Subcutaneous adipose tissue (tissue), 4 donors: Measurements from ENCODE around the gene PRKD2. TPM values are rescaled to one million over a fixed set of nuclear protein-coding genes. Genes with fewer than 3 reads are reported as not detected.

Experiments used
- total RNA-seq, 4 donors: library from RNA; depleted of rRNA; stranded (reverse); fragments of >200 nt; gene quantifications; one replicate each; pipeline ENCODE4 v1.1.0, GENCODE V29; 2016
- TF ChIP-seq, protein P1 (sequence below): fragments of 450-650 bp; IDR thresholded peaks from one replicate; pipeline ENCODE4 v1.5.1; 2016; ENCODE audit warnings: low read depth, mild to moderate bottlenecking, control low read depth, antibody characterized with exemption, moderate library complexity

PRKD2 gene
- total RNA-seq, 4 donors from 2014 or later, result 14.5 to 50.9 (median 25.0) TPM

GRCh38 chr19:46737298-46737654 lies 20.4 kb upstream of the PRKD2 start:
- TF ChIP-seq, protein P1, sequence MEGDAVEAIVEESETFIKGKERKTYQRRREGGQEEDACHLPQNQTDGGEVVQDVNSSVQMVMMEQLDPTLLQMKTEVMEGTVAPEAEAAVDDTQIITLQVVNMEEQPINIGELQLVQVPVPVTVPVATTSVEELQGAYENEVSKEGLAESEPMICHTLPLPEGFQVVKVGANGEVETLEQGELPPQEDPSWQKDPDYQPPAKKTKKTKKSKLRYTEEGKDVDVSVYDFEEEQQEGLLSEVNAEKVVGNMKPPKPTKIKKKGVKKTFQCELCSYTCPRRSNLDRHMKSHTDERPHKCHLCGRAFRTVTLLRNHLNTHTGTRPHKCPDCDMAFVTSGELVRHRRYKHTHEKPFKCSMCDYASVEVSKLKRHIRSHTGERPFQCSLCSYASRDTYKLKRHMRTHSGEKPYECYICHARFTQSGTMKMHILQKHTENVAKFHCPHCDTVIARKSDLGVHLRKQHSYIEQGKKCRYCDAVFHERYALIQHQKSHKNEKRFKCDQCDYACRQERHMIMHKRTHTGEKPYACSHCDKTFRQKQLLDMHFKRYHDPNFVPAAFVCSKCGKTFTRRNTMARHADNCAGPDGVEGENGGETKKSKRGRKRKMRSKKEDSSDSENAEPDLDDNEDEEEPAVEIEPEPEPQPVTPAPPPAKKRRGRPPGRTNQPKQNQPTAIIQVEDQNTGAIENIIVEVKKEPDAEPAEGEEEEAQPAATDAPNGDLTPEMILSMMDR, result no peak

DNA sequence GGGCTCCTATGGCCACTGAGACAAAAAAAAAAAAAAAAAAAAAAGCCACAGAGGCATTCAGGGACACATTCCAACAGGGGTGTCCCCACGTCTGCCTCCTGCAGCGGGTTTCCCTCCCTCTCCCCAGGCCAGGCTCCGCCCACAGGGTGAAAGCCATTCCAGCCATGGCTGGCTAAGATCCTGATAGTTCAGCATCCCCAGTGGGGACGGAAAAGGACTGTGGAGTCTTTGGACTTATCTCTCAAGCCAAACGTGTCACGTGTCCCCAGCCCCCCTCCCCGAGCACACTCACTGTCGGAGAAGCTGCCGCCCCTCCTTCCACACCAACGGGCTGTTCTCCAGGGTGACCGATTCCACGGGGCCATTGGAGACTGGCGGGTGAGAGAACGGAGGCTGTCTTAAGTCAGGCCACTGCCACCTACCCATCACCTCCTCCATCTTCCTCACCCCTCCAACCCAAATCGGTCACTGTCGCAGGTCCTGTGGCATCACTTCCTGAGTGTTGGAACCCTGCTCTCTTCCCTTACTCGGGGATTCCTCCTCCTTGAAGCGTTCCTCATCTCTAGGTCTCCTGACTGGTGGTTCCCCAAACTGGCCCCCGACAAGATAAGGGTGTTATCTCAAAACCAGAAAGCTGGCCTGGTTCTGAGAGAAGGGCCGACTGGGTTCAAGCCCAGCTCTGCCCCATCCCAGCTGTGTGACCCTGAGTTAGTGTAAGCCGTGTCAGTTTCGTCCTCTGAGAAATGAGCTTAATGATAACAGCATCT lies 19.8 kb upstream of the PRKD2 start:
- TF ChIP-seq, protein P1, result no peak

- TF ChIP-seq, protein P1, result no peak
Measured at GRCh38 chr19:46733690-46734292, 16.9 kb upstream of the PRKD2 start.

DNA sequence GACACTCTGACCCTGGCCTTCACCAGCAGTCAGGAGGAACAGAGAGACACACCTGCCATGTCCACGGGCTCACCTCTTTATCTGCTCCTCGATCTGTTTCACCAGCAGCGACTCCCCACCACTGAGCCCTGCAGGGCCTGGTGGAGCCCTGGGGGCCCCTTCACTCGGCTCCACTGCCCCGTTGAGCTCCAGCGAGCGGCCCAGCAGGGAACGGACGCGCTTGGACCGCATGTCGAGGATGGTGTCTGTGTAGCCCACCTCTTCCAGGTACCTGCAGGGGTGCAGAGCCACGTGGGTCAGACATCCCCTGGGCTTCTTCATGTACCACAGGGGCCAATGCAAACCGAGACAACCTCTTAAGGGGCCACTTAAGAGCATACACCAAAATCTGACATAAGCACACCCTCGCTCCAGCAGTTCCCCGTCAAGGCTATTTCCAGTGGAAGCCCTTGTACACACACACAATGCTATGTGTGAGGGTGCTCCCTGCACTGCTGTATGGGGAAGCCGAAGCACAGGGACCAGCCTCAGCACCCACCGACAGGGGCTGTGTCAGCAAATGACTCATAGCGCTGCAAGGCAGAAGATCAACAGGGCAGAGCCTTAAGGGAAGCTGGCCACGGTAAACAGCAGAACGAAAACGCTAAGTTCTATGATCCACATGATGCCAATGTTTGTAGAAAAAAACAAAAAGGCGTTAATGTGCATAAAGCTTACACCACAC lies 16.2 kb upstream of the PRKD2 start:
- TF ChIP-seq, protein P1, result no peak

- TF ChIP-seq, protein P1, result no peak
Measured at GRCh38 chr19:46732172-46732938, 15.4 kb upstream of the PRKD2 start.

DNA sequence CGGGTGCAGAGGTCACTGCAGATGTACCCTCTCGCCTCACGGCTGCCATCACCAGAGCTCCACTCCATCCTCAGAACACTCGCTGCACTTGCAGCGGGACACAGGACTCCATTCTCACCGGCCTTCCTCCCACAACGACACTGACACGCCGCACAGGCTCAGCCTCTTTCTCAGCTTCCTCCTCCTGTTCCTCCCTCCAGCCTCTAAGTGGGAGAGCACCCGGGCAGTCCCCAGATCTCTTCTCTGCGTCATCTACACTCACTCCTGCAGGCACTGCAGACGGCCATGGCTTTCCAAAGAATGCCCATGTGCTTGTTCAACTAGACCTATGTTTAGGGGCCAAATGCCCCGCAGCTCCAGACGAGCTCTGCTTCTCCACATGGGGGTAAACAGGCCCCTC lies 14.7 kb upstream of the PRKD2 start:
- TF ChIP-seq, protein P1, result no peak
